Right atrium auricular region (tissue), 2 donors: Measurements from ENCODE around the gene GFRA4. TPM values are rescaled to one million over a fixed set of nuclear protein-coding genes. Genes with fewer than 3 reads are reported as not detected.

Experiments
- DNase-seq: peaks from one replicate; pipeline ENCODE4 v3.0.0-alpha.2; 2019; ENCODE audit warnings: low spot score
- H3K27ac ChIP-seq, 2 donors: fragments of 200-600 bp; sonication (generic); 1 replicate in 1 of 2; 2 replicates in 1 of 2; pipeline ENCODE4 v1.5.1; 2016 to 2019
- H3K27me3 ChIP-seq, 2 donors: fragments of 200-600 bp; sonication (generic); one replicate each; pipeline versions ENCODE4 v1.5.1 to v1.6.0; 2017 to 2019
- H3K36me3 ChIP-seq: fragments of 200-600 bp; sonication (generic); one replicate; pipeline ENCODE4 v1.5.1; 2016
- H3K4me1 ChIP-seq, 2 donors: fragments of 200-600 bp; sonication (generic); one replicate each; pipeline versions ENCODE4 v1.5.1 to v1.6.0; 2017 to 2019
- H3K4me3 ChIP-seq, 2 donors: fragments of 200-600 bp; sonication (generic); 1 replicate in 1 of 2; 2 replicates in 1 of 2; pipeline ENCODE4 v1.5.1; 2017 to 2019; ENCODE audit warnings: mild to moderate bottlenecking in 1 of 2, moderate library complexity in 1 of 2
- H3K9me3 ChIP-seq, 2 donors: fragments of 200-600 bp; sonication (generic); one replicate each; pipeline ENCODE4 v1.5.1; 2019
- CTCF ChIP-seq, 2 donors: fragments of 200-600 bp; sonication (generic); IDR thresholded peaks; one replicate each; pipeline ENCODE4 v1.5.1; 2019; ENCODE audit warnings: antibody characterized with exemption in 2 of 2
- total RNA-seq, 2 donors: library from RNA; depleted of rRNA; stranded (reverse); fragments of >200 nt; gene quantifications; one replicate each; pipeline ENCODE4 v1.1.0, GENCODE V29; 2016

GFRA4 gene
- total RNA-seq, 2 donors from 2014 or later = not detected

- no peaks in the 10 kb centered on the region for H3K36me3 ChIP-seq
- H3K4me3 ChIP-seq = no peak overlapping the region
- no peaks in the 10 kb centered on the region for H3K9me3 ChIP-seq
- no peak for TF ChIP-seq CTCF (IDR thresholded peaks at IDR 0.05)
- DNase-seq = no peak
- peaks cover 0 to 30% of the 10 kb centered on the region in 2 donors for H3K4me1 ChIP-seq
- no peaks in the 10 kb centered on the region for H3K27me3 ChIP-seq
- H3K27ac ChIP-seq = no peak overlapping the region
Observed at GRCh38 chr20:3674447-3674846, 11.2 kb upstream of the GFRA4 start.

- Histone ChIP-seq H3K36me3 (no peaks in the 10 kb centered on the region), H3K27ac (no peak overlapping the region), H3K4me3 (no peak overlapping the region), H3K27me3 (no peaks in the 10 kb centered on the region), H3K4me1 (peaks cover 0 to 26% of the 10 kb centered on the region in 2 donors), H3K9me3 (no peaks in the 10 kb centered on the region)
- no peak for TF ChIP-seq CTCF (IDR thresholded peaks at IDR 0.05)
- no peak for DNase-seq
Observed at GRCh38 chr20:3673221-3674070, 10.2 kb upstream of the GFRA4 start.

- H3K4me1 ChIP-seq = peaks cover 0 to 18% of the 10 kb centered on the region in 2 donors
- H3K9me3 ChIP-seq = no peaks in the 10 kb centered on the region
- no peak for TF ChIP-seq CTCF (IDR thresholded peaks at IDR 0.05)
- no peaks in the 10 kb centered on the region for H3K27me3 ChIP-seq
- peak overlapping the region in 1 of 2 donors; percentile 17 for H3K4me3 ChIP-seq
- DNase-seq = no peak
- no peak overlapping the region for H3K27ac ChIP-seq
- H3K36me3 ChIP-seq = no peaks in the 10 kb centered on the region
Observed at GRCh38 chr20:3672547-3673171, 9.5 kb upstream of the GFRA4 start.

- Histone ChIP-seq H3K4me3 (no peak overlapping the region), H3K27me3 (no peaks in the 10 kb centered on the region), H3K27ac (no peak overlapping the region), H3K4me1 (peaks cover 0 to 12% of the 10 kb centered on the region in 2 donors), H3K9me3 (no peaks in the 10 kb centered on the region), H3K36me3 (no peaks in the 10 kb centered on the region)
- no peak for DNase-seq
- no peak for TF ChIP-seq CTCF (IDR thresholded peaks at IDR 0.05)
Observed at GRCh38 chr20:3671986-3672546, 8.9 kb upstream of the GFRA4 start.

- no peak for TF ChIP-seq CTCF (IDR thresholded peaks at IDR 0.05)
- no peak for DNase-seq
- no peaks in the 10 kb centered on the region for H3K9me3 ChIP-seq
- no peaks in the 10 kb centered on the region for H3K36me3 ChIP-seq
- peaks cover 0 to 5% of the 10 kb centered on the region in 2 donors for H3K4me1 ChIP-seq
- no peak overlapping the region for H3K27ac ChIP-seq
- no peaks in the 10 kb centered on the region for H3K27me3 ChIP-seq
- no peak overlapping the region for H3K4me3 ChIP-seq
Observed at GRCh38 chr20:3670945-3671344, 7.7 kb upstream of the GFRA4 start.
